UCSD-AML1 (cell line): Measurements from ENCODE around the gene SUGCT.
"Not testable (repeated sequence)": the region's sequence is repeated elsewhere in the genome, so short reads cannot be mapped to it uniquely, and the experiment has no call there.

ENCODE experiments used
- DNase-seq: peaks from one replicate; lab custom pipeline; 2025; ENCODE audit not compliant: unreplicated experiment; lab: John Stamatoyannopoulos, UW

The SUGCT gene

DNA sequence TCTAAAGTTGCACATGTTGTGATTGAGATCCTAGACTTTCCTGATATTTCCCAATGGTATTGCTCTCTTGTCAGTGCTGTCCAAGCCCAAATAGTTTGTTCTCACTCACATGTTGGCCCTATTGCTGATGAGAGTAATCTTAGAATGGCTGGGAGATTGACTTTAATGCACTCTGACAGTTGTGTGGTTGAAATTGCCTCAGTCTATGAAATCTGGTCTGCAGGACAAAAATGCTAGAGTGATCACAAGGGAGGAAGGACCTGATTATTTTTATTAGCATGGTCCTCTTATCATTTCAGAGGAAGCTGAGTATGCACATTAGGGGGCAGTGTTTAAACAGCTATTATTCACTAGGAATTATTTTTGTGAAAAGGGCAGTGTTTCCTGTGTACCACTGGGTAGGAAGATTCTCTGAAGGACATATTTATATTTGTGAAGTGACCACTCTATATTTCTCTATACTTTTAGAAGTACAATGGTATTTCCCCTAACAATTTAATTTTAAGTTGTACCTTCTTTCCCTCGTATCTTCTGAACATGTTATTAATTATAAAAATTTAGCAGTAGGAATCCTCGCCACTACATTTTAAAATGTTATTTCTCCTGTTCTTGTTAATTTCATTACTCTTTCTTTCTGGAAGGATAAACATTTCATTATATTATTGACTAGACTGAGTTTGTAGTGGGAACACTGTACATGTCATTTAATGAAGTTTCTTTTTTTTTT lies 64.4 kb downstream of the SUGCT start:
- DNase-seq: no peak

DNA sequence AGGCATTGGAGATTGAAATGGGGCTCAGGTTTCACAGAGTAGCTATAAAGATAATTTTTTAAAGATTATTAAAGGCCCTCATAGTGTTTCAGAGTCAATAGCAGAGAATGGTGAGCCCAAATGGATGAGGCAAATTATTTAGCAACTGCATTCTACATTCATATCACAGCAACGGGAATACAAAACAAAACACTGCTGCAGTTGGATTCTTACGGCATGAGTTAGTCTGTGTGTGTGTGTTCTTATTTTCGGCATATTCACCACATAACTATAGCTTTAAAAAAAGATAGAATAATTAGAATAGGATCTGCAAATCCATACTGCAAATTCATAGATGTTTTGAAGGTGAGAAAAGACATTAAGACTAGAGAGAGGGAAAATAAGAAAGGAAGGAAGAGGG lies 66.0 kb downstream of the SUGCT start:
- no peak for DNase-seq

DNA sequence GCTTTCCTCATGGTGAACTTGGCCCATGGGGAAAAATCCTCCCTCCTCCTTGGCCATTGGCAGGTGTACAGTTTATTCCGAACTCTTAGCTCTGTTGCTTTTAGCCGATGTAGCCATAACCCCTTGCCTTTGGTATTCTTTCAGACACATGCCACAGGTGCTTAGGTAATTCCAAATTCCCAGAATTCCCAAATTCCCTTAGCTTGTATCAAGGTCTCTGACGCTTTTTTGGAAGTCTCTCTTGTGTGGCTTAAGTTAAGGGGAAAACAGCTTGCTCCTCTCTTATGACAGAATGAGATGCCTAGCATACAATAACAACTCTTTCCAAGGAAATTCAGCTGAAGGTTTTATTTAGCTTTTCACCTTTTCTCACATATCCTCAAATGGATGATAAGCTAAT lies 68.0 kb downstream of the SUGCT start:
- DNase-seq: no peak

DNA sequence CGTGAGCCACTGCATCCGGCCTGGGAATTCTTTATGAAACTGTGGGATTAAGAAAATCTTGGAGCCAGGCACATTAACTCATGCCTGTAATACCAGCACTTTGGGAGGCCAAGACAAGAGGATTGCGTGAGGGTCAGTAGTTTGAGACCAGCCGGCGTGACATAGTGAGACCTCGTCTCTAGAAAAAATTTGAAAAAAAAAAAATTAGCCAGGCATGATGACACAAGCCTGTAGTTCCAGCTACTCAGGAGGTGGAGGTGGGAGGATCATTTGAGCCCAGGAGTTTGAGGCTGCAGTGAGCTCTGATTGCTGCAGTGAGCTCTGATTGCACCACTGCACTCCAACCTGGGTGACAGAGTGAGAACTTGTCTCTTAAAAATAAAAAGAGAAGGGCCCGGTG lies 69.8 kb downstream of the SUGCT start:
- DNase-seq: no peak

DNA sequence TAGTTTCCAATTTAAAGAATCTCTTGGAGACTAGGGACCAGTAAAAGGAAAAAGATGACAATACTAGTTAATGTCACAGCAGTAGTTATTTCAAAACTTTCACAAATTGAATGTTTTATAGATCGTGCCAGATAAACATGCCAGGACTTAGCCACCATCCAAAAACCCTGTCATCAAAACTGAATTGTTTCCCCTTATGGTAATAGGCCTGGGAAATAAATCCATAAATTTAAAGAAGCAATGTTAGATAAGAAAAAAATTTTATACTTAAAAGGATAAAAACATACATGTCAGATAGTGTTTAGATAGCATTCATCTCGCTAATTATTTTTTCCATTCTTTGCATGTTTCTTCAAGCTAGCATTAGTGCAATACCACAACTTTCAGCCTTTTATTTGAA lies 71.2 kb downstream of the SUGCT start:
- no peak for DNase-seq

DNA sequence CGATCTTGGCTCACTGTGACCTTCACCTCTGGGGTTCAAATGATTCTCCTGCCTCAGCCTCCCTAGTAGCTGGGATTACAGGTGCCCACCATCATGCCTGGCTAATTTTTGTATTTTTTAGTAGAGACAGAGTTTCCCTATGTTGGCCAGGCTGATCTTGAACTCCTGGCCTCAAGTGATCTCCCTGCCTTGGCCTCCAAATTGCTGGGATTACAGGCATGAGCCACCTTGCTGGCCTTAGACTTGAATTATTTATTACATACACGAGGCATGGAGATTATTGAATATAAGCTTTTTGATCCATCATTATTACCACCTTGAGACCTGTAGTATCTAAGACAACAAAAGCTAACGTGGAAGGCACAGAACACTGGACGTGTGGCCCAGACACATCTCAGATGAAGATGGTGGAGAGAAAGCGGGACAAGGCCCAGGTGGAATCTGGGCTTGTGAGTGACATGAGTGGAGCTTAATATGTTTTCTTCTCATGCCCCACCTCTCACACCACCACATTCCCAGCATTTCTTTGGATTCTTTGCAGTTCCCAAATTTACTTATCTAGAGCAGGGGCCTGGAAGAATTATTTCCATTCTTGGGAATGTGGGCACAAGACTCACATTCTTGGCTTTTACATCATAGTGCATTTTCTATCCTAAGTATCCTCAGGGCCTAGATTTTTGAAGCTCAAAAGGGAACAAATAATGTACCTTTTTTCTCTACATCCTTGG lies 76.6 kb downstream of the SUGCT start:
- no peak for DNase-seq

DNA sequence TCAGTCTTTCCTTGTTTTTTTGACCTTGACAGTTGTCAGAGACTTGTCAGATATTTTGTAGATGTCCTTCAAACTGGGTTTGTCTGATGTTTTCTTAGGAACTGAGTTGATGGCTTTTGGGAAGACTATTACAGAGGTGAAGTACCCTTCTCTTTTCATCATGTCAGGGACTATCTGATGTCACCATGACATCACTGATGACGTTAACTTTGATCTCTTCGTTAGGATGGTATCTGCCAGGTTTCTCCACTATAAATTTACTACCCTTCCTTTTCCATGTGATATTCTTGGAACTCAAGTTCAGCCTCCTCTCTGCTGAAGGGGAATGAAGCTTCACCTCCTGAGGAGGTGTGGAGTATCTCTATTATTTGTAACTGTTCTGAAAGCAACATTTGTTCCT lies 78.5 kb downstream of the SUGCT start:
- no peak for DNase-seq

DNA sequence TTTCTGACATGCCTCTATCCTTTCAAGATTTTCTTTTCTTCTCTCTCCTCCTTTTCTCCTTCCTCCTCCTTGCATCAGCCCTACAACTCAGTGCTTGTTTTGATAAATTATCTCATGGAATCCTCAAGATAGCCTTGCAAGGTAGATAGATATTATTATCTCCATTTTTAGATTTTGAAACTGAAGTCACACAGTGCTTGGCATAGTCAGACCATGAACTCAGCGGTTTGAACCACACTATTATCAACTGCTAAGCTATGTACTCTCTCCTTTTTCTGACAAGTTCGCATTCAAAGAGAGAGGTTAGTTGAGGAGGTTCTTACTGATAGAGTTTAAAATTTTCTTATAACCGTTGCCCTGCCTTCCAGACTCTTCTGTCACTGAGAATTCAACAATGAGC lies 79.1 kb downstream of the SUGCT start:
- no peak for DNase-seq

DNA sequence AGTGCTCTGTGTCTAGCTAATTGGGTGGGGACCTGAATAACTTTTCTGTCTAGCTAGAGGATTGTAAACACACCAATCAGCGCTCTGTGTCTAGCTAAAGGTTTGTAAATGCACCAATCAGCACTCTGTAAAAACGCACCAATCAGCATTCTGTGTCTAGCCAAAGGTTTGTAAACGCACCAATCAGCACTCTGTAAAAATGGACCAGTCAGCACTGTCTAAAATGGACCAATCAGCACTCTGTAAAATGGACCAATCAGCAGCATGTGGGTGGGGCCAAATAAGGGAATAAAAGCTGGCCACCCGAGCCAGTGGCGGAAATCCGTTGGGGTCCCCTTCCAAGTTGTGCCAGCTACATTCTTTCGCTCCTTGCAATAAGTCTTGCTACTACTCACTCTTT lies 83.8 kb downstream of the SUGCT start:
- DNase-seq: not testable (repeated sequence)

DNA sequence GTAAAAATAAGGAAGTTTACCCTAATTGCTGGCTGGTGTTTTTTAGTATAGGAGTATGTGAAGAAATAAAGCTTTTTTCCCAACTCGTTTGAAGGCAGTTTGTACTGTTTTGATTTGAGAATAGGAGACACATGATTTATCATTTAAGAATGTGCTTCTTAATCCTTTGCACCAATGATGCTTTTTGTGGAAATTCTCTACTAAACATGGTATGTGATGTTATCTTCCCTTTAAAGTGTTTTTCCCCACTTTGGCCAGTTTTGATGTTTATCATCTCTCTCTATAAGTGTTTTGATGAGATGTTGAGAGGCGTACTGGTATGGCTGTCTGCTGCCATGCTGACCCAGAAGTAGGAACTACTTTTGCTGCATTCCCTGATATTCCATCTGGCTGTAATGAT lies 85.1 kb downstream of the SUGCT start:
- no peak for DNase-seq

DNA sequence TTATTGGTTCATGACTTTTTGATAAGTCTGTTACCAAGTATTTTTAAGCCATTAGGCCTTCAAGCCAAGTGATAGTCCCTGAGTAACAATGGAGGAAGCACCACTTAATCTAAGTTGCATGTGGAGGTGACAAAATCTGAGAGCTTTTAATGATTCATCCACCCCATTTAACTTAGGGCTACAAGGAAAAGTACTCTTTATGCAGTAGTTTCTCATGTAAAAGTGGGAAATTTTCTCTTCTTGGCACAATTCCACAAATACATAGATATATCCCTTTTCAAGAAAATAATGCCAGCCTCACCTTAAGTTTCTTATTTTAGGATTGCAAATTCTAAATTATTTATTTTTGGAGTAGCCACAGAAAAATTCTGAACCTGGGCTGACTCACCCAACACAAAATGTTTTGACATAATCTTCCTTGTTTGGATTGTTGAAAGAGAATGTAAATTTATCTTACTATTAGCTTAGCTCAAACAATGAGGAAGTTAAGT lies 85.7 kb downstream of the SUGCT start:
- DNase-seq: no peak

DNA sequence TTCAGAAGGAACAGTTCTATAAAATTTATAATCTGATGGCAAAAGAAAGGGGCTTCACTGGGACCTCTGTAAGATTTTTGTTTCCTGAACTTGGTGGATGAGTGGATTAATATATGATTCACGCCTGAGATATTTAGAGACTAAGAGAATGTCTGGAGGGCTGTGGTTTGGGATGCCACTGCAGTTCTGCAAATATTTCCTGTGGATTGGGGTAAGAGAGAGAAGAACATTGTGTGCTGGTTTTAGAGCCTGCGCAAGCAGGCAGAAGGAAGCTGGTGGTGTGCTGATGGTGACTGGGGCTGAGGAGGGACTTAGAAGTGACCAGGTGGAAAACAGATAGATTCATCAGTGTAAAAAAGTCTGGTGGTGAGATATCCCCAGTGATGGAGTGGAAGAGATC lies 87.0 kb downstream of the SUGCT start:
- DNase-seq: no peak

DNA sequence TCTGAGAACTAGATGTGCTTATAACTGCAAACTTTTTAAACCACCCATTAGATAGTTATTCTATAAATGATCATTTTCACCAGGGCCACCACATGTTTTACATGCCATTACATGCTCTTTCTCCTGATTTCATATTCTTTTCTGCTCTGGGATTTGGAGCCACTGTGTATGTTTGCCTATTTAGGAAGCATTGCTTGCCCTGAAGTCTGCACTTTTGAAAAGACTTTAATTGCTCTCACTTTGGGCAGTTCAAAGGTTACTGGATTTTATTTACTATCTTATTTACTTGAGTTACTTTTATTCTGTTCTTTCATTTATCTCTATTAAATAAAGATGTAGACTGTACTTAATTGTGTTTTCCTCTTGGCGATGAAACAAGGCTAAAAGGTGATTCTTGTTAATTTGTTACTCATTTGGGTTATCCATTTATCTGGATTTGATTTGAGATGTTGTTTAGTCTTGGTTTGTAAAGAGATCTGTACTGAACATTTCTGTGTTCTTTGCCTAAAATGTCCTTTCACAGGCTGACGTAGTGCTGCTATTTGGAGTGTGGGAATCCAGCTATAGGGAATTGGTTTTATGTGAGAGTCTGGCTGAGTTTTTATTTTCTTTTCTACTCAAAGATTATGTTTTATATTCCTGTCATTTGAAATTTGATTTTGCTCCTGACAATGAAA lies 88.8 kb downstream of the SUGCT start:
- DNase-seq: no peak

DNA sequence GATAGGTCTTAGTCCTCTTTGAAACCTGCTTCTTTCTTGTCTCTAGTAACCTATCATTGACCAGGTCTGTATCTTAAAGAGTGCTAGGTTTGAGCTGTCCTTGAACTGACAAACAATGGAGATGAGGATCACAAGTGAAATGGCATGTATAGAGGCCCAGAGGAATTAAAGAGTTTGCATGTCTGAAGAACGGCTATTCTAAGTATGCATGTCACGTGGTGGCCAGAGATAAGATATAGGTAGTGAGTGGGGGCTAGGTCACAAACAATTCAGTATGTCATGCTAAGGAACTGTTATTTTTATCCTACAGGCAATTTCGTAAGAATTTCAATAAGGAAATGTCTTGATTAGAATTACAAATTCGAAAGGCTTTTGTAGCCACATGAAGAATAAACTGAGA lies 95.3 kb downstream of the SUGCT start:
- no peak for DNase-seq

DNA sequence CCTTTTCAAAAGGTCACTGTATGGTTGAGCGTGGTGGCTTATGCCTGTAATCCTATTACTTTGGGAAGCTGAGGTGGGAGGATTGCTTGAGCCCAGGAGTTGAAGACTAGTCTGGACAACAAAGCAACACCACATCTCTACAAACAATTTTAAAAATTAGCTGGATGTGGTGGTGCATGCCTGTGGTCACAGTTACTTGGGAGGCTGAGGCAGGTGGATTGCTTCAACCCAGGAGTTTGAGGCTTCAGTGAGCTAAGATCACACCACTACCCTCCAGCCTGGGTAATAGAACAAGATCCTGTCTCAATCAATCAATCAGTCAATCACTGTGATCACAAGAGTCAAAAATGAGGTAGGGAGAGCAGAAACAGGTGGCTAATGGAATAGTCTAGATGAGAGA lies 97.0 kb downstream of the SUGCT start:
- no peak for DNase-seq

DNA sequence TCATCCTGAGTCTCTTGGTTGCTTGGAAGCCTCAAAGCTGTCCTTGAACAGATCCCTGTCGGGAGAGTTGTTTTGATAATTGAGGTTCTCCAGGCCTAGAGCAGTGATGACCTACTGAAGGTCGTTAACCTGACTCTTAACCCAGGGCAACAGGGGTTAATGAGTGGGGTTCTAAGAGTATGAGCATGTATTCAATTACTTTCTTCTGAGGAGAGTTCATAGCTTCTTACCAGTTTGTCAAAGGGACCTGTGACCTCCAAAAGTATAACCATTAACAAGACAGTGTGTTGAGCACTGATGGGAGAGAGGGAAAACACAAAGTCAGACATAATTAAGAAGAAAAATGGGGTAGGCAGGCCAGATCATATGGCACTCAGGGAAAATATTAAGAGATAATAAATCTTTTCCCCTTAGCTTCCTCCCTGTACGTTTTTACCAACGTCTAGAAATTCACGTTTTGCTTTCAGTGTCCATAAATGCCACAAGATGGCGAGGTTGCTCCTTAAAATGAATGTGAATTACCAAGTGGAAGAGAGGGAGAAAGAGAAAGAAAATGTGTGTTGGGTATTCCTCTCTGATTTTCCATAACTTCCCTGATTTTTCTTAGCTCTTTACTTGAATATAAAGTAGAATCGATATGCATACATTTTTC lies 97.6 kb downstream of the SUGCT start:
- no peak for DNase-seq

DNA sequence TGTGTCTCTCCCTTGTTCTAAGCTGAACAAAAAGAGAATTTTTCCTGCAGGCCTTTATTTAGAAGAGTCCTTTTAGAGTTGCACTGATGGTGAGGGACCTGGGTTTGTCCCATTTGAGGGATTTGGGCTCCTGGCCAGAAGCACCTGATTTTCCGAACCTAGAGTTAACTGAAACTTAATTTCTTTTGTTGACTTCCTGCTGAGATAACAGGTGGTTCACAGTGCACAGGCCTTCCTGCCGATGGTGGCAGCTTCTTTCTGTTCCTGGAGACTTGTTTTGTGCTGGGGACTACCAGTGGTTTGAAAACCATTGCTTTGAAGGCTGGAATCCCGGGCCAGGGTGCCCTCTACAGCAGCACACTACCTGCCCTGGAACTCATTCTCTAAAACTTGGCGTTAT lies 99.2 kb downstream of the SUGCT start:
- DNase-seq: no peak

DNA sequence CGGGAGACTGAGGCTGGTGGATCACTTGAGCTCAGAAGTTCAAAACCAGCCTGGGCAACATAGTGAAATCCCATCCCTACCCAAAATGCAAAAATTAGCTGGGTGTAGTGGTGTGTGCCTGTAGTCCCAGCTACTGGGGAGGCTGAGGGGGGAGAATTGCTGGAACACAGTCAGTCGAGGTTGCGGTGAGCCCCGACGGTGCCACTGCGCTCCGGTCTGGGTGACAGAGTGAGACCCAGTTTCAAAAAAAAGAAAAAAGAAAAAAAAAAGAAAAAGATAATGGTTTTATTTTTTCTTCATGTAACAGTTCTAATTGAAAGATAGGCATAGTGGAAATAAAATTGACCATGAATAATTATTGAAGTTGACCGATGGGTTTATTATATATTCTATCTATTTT lies 99.9 kb downstream of the SUGCT start:
- no peak for DNase-seq

DNA sequence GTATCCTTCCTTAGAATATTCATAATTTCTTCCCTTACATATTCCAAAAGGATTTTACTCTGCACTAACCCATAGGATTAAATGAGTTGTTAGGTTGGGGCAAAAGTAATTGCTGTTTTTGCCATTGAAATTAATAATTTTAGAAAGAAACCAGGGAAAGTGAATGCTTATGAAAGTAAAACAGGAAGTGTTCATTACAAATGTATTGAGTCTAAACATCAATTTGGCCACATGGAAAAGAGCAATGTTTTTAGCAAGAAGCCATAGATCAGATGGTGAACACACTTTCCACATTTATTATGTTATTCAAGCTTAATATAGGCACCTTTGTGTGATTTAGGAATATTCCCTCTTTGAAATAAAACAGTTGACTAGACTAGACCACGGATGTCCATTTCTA lies 102.9 kb downstream of the SUGCT start:
- no peak for DNase-seq

DNA sequence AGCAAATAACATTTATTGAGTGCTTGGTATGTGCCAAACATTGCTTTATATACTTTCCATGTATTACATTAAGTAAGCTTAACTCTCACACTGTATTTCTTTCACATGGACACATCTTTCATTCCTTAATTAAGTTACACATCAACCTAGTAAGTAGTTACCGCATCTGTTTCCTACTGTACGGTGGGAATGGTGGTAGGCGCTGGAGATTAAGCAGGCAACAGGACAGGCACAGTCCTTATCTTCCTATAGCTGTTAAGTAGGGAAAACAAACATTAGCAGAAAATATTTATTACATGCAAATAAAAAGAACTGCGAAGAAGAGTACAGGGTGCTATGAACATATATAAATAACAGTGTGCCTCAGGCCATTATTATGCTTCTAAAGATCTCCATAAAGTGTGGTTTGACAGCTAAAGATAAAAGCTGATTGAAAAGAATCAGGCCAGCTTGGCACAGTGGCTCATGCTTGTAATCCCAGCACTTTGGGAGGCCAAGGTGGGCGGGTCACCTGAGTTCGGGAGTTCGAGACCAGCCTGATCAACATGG lies 105.0 kb downstream of the SUGCT start:
- DNase-seq: no peak

DNA sequence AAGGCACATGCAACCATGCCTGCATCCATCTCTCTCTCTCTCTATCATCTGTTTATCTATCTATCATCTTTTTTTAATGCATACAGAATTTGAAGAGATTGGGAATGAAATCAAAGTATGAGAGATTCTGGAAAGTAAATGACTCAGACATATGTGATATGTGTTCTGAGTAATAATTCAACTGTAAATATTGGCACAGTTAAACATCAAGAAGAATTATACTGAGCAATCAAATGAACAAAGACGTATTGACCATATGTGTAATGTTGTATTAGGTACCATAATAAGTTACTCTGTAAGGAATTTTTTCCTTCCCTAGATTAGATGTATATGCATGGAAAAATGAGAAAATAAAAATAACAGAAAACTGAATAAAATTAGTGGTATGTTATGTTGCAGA lies 108.3 kb downstream of the SUGCT start:
- no peak for DNase-seq
